Activated CD4-positive, alpha-beta T cell treated with anti-CD3 and anti-CD28 coated beads, Interleukin-2, amount 10 ng/mL, durations not matched to agents 24 days and 14 days (primary cell): ENCODE data around the gene H19. TPM values are rescaled to one million over a fixed set of nuclear protein-coding genes. Genes with fewer than 3 reads are reported as not detected.

Source experiments
- DNase-seq: peaks from one replicate; pipeline ENCODE4 v3.0.0; 2022
- H3K27ac Mint-ChIP-seq: one replicate; pipeline ENCODE4 v1.8.0; 2022; ENCODE audit warnings: mild to moderate bottlenecking, mixed read lengths
- H3K27me3 Mint-ChIP-seq: one replicate; pipeline ENCODE4 v1.8.0; 2022; ENCODE audit warnings: mixed read lengths
- H3K36me3 Mint-ChIP-seq: one replicate; pipeline ENCODE4 v1.8.0; 2022; ENCODE audit warnings: low read depth, mild to moderate bottlenecking, mixed read lengths
- H3K4me1 Mint-ChIP-seq: one replicate; pipeline ENCODE4 v1.8.0; 2021; ENCODE audit warnings: mixed read lengths
- H3K4me3 Mint-ChIP-seq: one replicate; pipeline ENCODE4 v1.8.0; 2022; ENCODE audit warnings: mild to moderate bottlenecking, moderate library complexity, mixed read lengths
- H3K9me3 Mint-ChIP-seq: one replicate; pipeline ENCODE4 v1.8.0; 2021; ENCODE audit warnings: mixed read lengths
- intact Hi-C: fragments of 100-400 bp; cut with micrococcal nuclease; formaldehyde crosslinking; loops from one replicate; pipeline ENCODE4 v1.15.1; 2023
- total RNA-seq: library from RNA; stranded (reverse); gene quantifications from 2 replicates; pipeline ENCODE4 v1.2.3, GENCODE V29; 2022

Gene H19
- total RNA-seq, 1 donor from 2014 or later: not detected

DNA sequence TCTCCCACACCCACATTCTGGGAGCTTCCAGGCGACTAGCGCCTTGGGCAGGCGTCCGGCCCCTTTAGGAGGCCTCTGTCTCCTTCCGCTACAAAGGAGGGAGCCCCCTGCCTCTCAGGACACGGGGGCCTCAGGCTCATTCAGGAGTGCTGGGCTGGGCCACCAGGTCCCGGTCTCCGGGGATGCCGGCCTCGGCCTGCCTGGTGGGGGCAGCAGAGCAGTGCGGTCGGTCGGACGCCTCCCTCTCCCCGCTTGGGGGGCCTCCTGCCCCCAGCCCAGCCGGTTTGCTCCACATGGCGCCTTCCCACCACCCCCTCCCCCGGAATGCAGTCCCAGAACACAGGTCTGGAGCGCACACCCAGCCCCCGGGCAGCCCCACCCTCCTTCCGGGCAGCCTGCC is 28.6 kb downstream of the H19 start:
- intact Hi-C loops: no loop called here
- H3K27ac Mint-ChIP-seq: no peak overlapping the region
- H3K27me3 Mint-ChIP-seq: no peaks in the 10 kb centered on the region
- H3K36me3 Mint-ChIP-seq: no peaks in the 10 kb centered on the region
- H3K4me3 Mint-ChIP-seq: no peak overlapping the region
- no peaks in the 10 kb centered on the region for H3K4me1 Mint-ChIP-seq
- no peaks in the 10 kb centered on the region for H3K9me3 Mint-ChIP-seq
- no peak for DNase-seq

DNA sequence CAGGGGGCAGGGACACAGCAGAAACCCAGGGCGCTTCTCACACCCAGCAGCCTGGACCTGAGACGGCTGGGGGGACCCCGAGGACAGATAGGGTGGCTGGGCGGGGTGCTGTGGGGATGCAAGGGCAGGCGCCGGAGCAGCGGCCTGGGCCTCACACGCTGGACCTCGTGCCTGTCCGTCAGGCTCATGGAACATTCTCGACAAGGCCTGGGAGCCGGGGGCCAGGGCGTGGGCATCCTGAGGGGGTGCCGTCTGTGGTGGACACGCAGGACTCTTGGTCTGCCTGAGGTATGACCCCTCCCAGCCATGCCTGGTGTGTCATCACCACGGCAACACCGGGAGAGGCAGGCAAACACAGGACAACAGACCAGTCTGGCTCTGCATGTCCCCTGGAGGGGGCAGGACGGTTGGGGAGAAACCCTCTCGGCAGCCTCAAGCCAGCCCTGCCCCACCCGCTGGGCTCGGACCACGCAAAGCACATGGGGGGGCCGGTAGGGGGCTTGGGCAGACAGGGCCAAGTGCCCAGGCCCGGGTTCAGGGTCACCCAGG is 29.1 kb downstream of the H19 start:
- no peaks in the 10 kb centered on the region for H3K27me3 Mint-ChIP-seq
- no peak overlapping the region for H3K27ac Mint-ChIP-seq
- no peaks in the 10 kb centered on the region for H3K4me1 Mint-ChIP-seq
- no peak overlapping the region for H3K4me3 Mint-ChIP-seq
- H3K9me3 Mint-ChIP-seq: no peaks in the 10 kb centered on the region
- DNase-seq: peak; percentile 17
- intact Hi-C loops: no loop called here
- no peaks in the 10 kb centered on the region for H3K36me3 Mint-ChIP-seq

DNA sequence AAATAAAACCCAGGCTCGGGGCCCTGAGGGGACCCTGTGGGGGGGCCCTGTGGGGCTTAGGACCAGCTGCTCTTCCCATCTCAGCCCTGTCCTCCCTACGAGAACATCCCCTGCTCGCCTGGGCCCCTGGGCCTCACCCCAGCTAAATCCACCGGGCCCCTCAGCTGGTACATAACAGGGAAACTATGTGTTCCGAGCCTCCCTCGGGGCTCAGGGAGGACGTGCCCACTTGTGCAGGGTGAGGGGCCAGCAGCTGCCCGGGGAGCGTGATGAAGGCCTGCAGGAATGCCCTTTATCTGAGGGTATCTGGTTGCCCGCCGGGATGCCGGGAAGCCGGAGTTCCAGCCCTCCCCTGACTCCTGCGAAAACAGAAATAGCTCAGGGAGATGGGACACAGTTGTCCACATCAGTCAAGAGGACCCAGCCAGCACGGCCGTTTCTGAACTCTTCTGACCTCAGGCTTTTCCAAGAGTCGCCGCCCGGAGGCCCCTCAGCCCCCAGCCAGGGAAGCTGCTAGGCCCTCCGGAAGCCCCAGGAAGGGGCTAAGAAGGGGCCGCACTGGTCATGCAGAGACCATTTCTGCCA is 29.9 kb downstream of the H19 start:
- Mint-ChIP-seq H3K4me3 (no peak overlapping the region), H3K4me1 (no peaks in the 10 kb centered on the region), H3K36me3 (no peaks in the 10 kb centered on the region), H3K27ac (no peak overlapping the region), H3K9me3 (no peaks in the 10 kb centered on the region), H3K27me3 (no peaks in the 10 kb centered on the region)
- DNase-seq: no peak
- intact Hi-C loops: no loop called here

DNA sequence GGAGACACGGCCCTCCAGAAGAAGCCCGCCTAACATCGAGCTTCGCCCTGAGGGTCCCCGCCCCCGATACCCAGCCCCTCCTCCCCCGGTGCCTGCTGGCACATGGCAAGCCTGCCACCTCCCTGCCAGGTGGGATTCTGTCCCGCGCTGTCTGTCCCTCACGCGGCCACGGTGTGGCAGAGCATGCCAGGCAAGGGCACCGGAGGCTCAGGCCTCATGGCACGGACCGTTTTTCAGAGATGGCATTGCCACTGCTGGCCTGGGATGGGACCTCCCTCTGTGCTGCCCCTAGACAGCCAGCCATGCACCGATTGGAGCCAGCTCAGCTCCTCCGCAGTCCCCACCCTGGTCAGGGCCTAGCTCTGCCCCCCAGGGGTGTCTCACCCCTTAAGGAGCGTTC is 31.1 kb downstream of the H19 start:
- Mint-ChIP-seq H3K27me3 (no peaks in the 10 kb centered on the region), H3K9me3 (no peaks in the 10 kb centered on the region), H3K36me3 (no peaks in the 10 kb centered on the region), H3K4me1 (no peaks in the 10 kb centered on the region), H3K27ac (no peak overlapping the region), H3K4me3 (no peak overlapping the region)
- no peak for DNase-seq
- intact Hi-C loops: no loop called here

DNA sequence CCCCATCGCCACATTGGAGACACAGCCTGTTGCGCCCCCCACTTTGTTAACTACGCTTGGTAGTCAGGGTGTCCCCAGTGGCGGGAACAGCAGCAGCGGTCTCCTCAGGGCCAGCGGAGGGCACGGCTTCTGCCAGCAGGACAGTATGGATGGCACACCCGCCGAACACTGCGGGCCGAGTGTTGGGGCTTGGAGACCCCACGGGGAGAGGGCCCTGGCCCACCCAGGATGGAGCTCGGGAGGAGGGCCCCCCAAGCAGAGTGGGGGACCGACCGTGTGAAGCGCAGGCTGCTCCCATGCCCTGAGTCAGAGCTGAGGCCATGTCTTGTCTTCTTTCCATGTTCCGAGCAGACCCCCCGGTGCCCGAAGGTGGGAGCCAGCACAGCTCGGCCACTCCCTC is 32.7 kb downstream of the H19 start:
- no peaks in the 10 kb centered on the region for H3K4me1 Mint-ChIP-seq
- no peaks in the 10 kb centered on the region for H3K9me3 Mint-ChIP-seq
- intact Hi-C loops: no loop called here

DNA sequence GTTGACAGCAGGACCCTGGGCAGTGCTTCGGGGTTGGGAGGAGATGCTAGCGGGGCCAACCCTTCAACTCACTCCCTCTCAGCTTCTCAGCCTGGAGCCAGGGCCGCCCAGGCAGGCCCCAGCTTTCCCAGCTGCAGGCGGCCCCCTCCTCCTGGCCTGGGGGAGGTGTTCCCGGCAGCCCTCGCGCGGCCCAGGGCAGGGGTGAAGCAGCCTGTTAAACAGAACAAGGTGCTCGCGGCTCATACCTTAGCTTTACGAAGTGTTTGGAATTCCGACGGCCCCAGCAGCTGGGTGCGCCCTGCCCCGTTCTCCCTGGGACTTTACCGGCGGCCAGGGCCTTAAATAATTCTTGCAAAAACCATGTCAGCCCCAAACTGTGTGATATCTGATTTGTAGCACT is 33.3 kb downstream of the H19 start:
- H3K27ac Mint-ChIP-seq: no peak overlapping the region
- no peaks in the 10 kb centered on the region for H3K27me3 Mint-ChIP-seq
- H3K9me3 Mint-ChIP-seq: no peaks in the 10 kb centered on the region
- intact Hi-C loops: no loop called here
- H3K36me3 Mint-ChIP-seq: no peaks in the 10 kb centered on the region
- H3K4me1 Mint-ChIP-seq: no peaks in the 10 kb centered on the region
- H3K4me3 Mint-ChIP-seq: no peak overlapping the region
- no peak for DNase-seq

More for the DNA sequence above, 32.7 kb downstream of the H19 start:
- Mint-ChIP-seq H3K27me3 (no peaks in the 10 kb centered on the region), H3K36me3 (no peaks in the 10 kb centered on the region), H3K4me3 (no peak overlapping the region), H3K27ac (no peak overlapping the region)
- no peak for DNase-seq

DNA sequence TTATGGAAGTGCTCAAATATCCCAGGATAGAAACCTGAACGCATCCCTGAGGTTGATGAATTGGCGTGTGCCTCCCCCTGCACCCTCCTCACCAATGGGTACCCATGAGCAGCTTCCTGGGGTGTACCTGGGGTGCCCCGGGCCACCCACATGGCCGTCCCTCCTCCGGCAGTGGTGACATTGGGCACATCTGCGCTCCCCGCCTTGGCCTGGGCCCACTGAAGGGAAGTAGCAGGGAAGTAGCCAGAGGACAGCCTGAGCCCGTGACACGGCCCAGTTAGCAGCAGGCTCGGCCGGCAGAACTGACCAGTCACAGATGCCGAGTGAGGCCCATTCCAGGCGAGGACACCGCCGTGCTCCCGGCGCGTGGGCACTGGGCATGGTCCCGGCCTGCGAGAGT is 33.8 kb downstream of the H19 start:
- Mint-ChIP-seq H3K36me3 (no peaks in the 10 kb centered on the region), H3K4me3 (no peak overlapping the region), H3K27me3 (no peaks in the 10 kb centered on the region), H3K27ac (no peak overlapping the region), H3K9me3 (no peaks in the 10 kb centered on the region), H3K4me1 (no peaks in the 10 kb centered on the region)
- intact Hi-C loops: no loop called here
- no peak for DNase-seq

DNA sequence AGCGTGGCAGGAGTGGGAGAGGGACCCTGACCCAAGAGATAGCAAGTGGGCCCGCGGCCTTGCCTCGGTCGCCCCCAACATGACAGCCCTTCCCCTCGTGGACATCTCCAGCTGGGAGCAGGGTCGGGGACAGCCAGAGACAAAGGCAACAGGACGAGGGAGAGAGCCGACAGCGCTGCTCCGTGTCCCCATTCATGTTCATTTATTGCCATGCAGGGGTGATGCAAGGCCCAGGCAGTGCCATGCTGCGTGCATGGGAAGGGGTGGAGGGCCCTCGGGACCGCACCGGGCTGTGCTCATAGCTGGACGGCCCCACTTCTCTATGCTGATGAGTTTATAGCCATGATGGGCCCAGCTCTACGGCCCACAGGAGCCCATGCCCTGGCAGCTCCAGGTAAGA is 37.9 kb downstream of the H19 start:
- no peaks in the 10 kb centered on the region for H3K36me3 Mint-ChIP-seq
- peak; percentile 11 for DNase-seq
- intact Hi-C loops: no loop called here
- H3K9me3 Mint-ChIP-seq: no peaks in the 10 kb centered on the region
- no peak overlapping the region for H3K4me3 Mint-ChIP-seq
- H3K4me1 Mint-ChIP-seq: no peaks in the 10 kb centered on the region
- H3K27ac Mint-ChIP-seq: no peak overlapping the region
- H3K27me3 Mint-ChIP-seq: no peaks in the 10 kb centered on the region

DNA sequence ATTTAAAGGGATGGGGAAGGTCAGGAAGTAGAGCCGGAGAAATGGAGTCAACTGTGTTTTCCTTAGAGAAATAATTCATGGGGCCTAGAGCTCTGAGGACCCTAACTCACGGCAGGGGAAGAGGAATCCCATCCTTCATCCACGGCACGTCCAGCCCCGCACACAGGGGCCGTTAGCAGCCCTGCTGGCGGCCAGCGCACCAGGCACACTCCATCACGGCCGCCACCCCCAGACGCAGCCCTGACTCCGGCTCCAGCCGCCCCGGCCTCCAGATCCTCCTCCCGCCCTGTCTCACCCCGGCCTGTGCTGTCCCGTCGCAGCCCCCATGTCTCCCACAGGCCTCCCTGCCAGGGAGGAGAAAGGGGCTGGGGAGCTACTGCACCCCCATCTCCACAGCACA is 39.3 kb downstream of the H19 start:
- DNase-seq: no peak
- H3K4me1 Mint-ChIP-seq: no peaks in the 10 kb centered on the region
- H3K36me3 Mint-ChIP-seq: no peaks in the 10 kb centered on the region
- no peaks in the 10 kb centered on the region for H3K27me3 Mint-ChIP-seq
- H3K9me3 Mint-ChIP-seq: no peaks in the 10 kb centered on the region
- intact Hi-C loops: no loop called here
- H3K27ac Mint-ChIP-seq: no peak overlapping the region
- no peak overlapping the region for H3K4me3 Mint-ChIP-seq

DNA sequence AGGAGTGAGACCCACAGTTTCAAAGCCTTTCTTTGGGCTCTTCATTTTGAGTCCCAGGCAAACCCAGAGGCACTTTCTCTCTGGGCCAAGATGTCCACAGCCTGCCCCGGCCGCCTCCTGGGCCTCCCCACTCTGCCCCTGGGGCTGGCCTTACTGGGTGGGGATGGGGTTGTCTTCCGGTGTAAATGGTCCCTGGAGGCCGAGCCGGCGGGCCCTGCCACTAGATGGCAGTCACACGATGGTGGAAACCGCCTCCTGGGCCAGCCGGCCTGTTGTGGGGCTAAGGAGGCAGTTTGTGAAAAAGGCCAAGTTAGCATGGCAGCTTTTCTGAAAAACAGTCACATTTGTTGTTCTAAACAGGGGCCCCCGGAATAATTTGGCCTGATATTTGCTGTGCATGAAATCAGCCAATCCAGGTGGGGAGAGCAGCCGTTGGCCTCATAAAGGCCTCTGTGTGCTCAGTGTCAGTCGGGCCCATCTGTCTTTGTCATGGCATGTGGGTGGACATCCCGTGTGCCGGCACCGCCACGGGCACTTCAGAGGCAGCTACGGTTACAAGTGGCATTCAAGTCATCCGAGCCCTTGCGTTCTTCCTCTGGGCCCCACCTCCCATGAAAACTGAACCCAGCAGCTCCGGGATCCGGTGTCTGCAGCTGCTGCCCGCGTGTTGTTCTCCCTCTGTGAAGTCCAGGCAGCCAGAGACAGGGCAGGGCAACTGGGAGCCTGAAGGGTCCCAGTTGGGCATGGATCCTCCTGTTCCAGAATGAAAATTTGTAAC is 44.0 kb downstream of the H19 start:
- peak; percentile 68 for DNase-seq
- Mint-ChIP-seq H3K27ac (no peak overlapping the region), H3K9me3 (no peaks in the 10 kb centered on the region), H3K4me3 (no peak overlapping the region), H3K36me3 (no peaks in the 10 kb centered on the region), H3K27me3 (no peaks in the 10 kb centered on the region), H3K4me1 (no peaks in the 10 kb centered on the region)
- intact Hi-C loops: no loop called here

DNA sequence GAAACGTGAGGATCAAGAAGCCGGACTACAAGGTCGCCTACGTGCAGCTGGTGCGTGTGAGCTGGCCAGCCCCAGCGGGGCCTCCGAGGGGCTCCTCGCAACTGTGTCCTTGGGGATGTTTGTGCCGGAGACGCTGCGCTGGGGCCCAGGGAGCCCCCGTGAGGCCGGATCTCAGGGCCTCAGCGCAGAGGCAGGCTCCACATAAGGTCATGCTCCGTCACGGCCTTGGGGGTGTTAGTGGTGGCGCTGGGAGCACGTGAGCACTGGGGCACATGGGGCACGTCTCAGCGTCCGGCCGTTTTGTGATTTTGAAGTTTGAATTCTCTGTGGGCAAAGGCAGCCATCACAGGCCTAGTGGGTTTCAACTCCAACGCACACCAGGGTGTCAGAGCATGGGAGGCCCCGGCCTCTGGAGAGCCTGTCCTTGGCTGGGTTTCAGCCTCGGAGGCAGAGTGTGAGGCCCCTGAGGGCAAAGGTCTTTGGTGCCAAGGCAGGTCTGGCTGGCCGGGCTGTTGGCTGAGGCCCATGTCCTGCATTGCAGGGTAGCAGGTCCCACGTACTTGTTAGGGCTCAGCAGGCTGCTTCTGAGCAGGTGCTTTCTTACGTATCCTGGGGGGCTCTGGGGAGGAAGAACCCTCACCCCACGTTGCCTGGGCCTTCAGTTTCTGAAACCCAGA is 44.7 kb downstream of the H19 start:
- Mint-ChIP-seq H3K9me3 (no peaks in the 10 kb centered on the region), H3K4me3 (no peak overlapping the region)
- intact Hi-C loops: no loop called here

DNA sequence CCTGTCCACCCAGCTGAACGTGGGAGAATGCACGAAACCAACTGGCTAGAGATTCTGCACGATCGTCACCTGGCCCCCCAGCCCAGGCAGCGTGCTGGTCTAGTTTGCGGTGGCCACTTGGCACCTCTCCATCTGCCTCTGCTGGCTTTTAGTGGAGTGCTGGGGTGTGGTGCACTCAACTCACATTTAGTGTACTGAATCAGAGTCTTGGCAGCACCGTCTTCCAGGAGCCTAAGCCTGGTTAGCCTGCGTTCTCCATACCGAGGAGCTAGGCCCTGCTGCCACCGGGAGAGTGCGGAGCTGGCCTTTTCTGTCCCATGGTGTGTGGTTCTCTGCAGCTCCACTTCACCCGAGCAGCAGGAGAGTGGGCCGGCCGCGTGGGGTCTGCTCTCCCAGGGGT is 47.7 kb downstream of the H19 start:
- Mint-ChIP-seq H3K4me1 (no peaks in the 10 kb centered on the region), H3K4me3 (no peak overlapping the region), H3K9me3 (no peaks in the 10 kb centered on the region), H3K36me3 (no peaks in the 10 kb centered on the region), H3K27me3 (no peaks in the 10 kb centered on the region), H3K27ac (no peak overlapping the region)
- intact Hi-C loops: no loop called here
- no peak for DNase-seq

More for the DNA sequence above, 44.7 kb downstream of the H19 start:
- Mint-ChIP-seq H3K27me3 (no peaks in the 10 kb centered on the region), H3K36me3 (no peaks in the 10 kb centered on the region), H3K27ac (no peak overlapping the region), H3K4me1 (no peaks in the 10 kb centered on the region)
- no peak for DNase-seq

DNA sequence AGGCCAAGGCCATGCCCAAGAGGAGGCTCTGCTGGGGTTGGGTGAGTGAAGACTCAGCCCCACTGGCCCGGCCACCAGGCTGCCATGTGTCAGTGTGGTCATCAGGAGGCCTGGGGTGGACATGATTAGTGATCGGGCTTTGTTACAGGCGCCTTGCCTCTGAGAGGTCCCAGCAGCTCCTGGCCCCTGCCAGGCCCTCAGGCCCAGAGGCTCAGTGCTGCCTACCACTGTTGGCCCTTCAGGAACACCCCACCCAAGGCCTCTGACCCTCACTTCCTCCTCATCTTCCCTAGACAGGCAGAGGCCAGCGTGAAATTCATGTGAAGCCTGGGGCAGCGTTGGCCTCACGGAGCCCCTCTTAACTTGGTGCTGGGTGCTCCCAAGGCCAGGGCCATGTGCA is 48.3 kb downstream of the H19 start:
- Mint-ChIP-seq H3K9me3 (no peaks in the 10 kb centered on the region), H3K36me3 (no peaks in the 10 kb centered on the region), H3K27me3 (no peaks in the 10 kb centered on the region), H3K4me3 (no peak overlapping the region), H3K4me1 (no peaks in the 10 kb centered on the region), H3K27ac (no peak overlapping the region)
- intact Hi-C loops: no loop called here
- no peak for DNase-seq

DNA sequence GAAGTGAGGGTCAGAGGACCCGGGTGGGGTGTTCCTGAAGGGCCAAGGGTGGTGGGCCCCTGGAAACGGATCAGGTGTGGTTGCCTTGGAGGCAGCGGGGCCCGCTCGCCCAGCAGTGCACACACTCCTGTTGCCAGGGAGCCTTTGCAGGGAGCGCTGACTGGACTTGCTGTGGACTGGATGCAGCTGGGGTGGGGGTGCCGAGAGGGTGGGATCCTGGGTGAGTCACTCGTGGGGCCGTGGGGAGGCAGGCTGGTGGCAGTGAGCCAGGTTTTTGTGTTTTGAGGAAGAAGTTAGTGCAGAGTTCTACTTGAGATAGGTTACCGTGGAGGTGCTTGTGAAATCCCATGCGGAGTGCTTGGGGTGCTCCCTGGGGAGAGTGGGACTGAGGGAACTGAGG is 49.3 kb downstream of the H19 start:
- no peak for DNase-seq
- H3K27ac Mint-ChIP-seq: no peak overlapping the region
- H3K4me1 Mint-ChIP-seq: no peaks in the 10 kb centered on the region
- H3K27me3 Mint-ChIP-seq: no peaks in the 10 kb centered on the region
- no peaks in the 10 kb centered on the region for H3K9me3 Mint-ChIP-seq
- no peak overlapping the region for H3K4me3 Mint-ChIP-seq
- intact Hi-C loops: no loop called here
- H3K36me3 Mint-ChIP-seq: no peaks in the 10 kb centered on the region
